Measurements from ENCODE around the gene DCAF8.
"Not testable (repeated sequence)": the region's sequence is repeated elsewhere in the genome, so short reads cannot be mapped to it uniquely, and the experiment has no call there.

The DCAF8 gene

DNA sequence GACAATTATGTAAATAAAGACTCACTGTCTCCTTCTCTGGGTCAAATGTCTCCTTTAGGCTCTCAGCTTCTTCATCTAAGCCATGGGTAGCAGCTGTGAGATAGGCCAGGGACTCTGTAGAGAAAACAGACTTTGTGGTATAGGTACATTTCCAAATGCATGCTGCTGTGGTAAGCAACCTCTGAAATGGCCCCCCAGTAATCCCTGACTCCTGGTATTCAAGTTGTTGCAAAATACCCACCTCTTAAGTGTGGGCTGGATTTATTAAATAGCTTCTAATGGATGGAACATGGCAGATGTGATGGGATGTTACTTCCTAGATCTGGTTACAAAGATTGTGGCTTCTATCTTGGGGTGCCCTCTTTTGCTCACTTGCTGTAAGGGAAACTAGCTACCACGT is 33.7 kb upstream of the DCAF8 start:
- TF ChIP-seq, protein P1, sequence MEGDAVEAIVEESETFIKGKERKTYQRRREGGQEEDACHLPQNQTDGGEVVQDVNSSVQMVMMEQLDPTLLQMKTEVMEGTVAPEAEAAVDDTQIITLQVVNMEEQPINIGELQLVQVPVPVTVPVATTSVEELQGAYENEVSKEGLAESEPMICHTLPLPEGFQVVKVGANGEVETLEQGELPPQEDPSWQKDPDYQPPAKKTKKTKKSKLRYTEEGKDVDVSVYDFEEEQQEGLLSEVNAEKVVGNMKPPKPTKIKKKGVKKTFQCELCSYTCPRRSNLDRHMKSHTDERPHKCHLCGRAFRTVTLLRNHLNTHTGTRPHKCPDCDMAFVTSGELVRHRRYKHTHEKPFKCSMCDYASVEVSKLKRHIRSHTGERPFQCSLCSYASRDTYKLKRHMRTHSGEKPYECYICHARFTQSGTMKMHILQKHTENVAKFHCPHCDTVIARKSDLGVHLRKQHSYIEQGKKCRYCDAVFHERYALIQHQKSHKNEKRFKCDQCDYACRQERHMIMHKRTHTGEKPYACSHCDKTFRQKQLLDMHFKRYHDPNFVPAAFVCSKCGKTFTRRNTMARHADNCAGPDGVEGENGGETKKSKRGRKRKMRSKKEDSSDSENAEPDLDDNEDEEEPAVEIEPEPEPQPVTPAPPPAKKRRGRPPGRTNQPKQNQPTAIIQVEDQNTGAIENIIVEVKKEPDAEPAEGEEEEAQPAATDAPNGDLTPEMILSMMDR (IDR thresholded peaks at IDR 0.05; ENCODE audit: extremely low read depth, insufficient read depth, missing control alignments) = no peak
- no peak for DNase-seq (ENCODE audit: low spot score)
- in situ Hi-C loops (cut with MboI; ENCODE audit: low pct_unique_long_range_greater_than_20kb, low sequenced_read_pairs, unreplicated experiment) = loop anchor here (10.0 kb wide), 1 partner anchor 101 kb away; the partner anchor contains the start of gene CASQ1

DNA sequence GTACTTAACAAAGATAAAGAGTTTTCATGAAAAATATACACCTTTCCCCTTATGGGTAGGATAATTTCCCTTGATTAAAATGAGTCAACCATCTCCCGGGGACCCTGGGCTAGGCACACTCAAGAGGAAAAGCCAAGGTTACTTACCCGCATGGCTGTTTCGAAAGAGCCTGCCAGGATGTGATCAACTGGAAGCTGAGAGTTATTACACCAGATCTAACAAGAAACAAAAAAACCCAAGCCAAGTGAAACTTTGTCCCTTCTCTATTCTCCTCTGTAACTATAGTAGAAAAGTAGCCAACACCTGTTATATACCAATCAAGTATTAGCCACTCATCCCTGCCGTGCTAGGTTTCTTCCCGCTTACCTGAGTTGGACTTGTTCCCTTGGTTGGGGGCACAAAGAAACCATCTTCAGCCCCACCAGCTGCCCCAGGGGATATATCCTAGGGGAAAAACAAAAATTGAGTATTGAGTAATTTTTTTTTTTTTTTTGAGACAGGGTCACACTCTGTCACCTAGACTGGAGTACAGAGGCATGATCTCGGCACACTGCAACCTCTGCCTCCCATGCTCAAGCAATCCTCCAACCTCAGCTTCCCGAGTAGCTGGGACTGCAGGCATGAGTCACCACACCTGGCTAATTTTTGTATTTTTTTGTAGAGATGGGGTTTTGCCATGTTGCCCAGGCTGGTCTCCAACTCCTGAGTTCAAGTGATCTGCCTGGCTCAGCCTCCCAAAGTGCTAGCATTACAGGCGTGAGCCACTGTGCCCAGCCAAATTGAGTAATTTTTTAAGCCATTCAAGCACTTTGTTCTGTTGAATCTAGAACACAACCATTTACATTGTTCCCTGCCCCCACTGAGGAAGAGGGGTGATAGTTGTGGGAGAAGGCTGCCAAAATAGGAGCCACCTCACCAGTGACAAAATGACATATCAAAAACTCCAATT is 30.9 kb upstream of the DCAF8 start:
- TF ChIP-seq, protein P1 (IDR thresholded peaks at IDR 0.05; ENCODE audit: extremely low read depth, insufficient read depth, missing control alignments) = no peak
- in situ Hi-C loops (cut with MboI; ENCODE audit: low pct_unique_long_range_greater_than_20kb, low sequenced_read_pairs, unreplicated experiment) = loop anchor here (10.0 kb wide), 1 partner anchor 98 kb away; the partner anchor contains the start of gene CASQ1
- DNase-seq (ENCODE audit: low spot score) = no peak

DNA sequence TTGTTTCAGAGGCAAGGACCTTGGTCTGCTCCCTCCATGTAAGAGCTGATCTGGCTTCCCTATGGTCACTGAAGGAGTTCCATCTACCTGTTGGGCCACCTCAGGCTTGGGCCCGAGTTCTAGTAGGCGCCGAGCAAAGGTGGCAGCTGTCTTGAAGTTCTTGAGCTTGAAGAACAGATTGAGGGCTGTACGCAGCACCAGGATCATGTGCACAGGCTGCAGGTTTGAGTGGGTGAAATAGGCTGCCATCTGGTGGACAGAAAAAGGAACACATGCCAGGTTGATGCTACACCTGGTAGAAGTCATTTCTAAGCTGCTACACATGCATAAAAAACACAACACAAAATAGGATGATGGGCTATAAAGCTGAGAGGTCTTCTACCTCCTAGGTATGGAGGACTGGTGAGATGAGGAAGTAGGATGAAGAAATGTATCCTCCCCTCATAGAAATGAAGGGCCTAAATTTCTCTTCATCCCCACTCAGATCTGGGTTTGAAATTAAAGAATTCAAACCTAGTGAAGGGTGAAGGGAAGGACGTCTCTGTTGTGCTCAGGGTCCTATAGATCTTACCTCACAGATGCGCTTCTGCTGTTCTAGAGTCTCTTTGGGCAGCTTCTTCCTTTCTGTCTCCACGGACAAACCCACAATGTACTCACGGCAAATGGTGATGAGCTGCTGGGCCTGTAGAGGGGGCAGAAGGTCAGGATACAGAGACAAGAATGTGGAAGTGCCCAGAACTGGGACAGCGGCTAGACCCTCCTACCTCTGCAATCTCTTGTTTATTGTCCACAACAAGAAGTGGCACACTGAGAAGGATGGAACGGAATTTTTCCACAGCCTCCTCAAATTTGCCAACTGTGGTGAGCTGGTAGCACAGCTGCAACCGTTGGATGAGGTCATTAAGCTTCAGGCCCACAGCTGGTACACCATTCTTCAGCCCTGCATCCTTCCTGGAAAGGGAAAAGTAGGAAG is 29.2 kb upstream of the DCAF8 start:
- peak; percentile 57 for DNase-seq (ENCODE audit: low spot score)
- in situ Hi-C loops (cut with MboI; ENCODE audit: low pct_unique_long_range_greater_than_20kb, low sequenced_read_pairs, unreplicated experiment) = loop anchor here (10.0 kb wide), 1 partner anchor 97 kb away; the partner anchor contains the start of gene CASQ1

DNA sequence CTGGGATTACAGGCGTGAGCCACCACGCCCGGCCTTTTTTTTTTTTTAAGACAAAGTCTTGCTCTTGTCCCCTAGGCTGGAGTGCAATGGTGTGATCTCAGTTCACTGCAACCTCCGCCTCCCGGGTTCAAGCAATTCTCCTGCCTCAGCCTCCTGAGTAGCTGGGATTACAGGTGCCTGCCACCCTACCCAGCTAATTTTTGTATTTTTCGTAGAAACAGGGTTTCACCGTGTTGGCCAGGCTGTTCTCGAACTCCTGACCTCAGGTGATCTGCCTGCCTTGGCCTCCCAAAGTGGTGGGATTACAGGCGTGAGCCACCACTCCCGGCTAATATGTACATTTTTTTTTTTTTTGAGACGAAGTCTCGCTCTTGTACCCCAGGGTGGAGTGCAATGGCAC is 25.4 kb upstream of the DCAF8 start:
- in situ Hi-C loops (cut with MboI; ENCODE audit: low pct_unique_long_range_greater_than_20kb, low sequenced_read_pairs, unreplicated experiment); DNase-seq (ENCODE audit: low spot score): not testable (repeated sequence)

More for the DNA sequence above, 29.2 kb upstream of the DCAF8 start:
- TF ChIP-seq, protein P1 (IDR thresholded peaks at IDR 0.05; ENCODE audit: extremely low read depth, insufficient read depth, missing control alignments) = peak; percentile 70

DNA sequence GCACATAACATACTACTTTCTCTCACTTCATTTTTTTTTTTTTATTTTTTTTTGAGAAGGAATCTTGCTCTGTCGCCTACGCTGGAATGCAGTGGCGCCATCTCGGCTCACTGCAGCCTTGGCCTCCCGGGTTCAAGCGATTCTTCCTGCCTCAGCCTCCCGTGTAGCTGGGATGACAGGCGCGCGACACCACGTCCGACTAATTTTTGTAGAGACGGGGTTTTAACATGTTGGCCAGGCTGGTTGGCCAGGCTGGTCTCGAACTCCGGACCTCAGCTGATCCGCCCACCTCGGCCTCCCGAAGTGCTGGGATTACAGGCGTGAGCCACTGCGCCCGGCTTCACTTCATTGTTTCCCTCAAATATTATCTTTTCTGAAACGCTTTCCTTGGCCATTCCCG is 23.2 kb upstream of the DCAF8 start:
- in situ Hi-C loops (cut with MboI; ENCODE audit: low pct_unique_long_range_greater_than_20kb, low sequenced_read_pairs, unreplicated experiment) = no loop called here
- TF ChIP-seq, protein P1 (IDR thresholded peaks at IDR 0.05; ENCODE audit: extremely low read depth, insufficient read depth, missing control alignments) = no peak
- DNase-seq (ENCODE audit: low spot score) = no peak

DNA sequence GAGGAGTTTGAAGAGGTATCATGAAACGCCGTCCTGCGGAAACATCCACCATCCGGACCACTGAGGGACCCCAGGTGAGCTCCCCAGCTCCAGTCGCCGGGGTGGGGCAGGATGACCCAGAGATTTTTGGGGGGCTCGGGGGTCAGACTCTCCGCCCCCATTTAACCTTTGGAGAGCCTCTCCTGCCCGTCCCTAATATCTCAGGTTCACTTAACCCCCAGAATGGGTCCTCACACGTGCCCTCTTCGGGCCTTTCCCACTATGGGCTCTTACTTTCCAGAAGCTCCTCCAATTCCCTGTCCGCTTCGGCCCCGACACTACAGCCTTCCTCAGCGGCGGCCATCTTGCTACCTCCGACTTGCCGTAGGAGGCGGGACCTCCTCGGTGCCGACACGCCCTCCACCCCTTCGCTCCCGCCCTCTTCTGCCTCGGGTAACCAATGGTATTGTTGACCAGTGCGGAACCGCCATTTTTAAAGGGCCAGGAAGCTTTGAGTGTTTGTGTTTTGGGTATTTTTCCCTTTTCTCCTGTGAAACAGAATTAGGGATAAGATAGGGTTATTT is 22.5 kb upstream of the DCAF8 start, which contains the start of gene PEX19:
Gene PEX19, minus strand, starts transcription at position 352 of the 563 bp plus-strand sequence. Its CDS starts 9 bp downstream, at position 343.
- DNase-seq (ENCODE audit: low spot score) = peak; percentile 92
- TF ChIP-seq, protein P1 (IDR thresholded peaks at IDR 0.05; ENCODE audit: extremely low read depth, insufficient read depth, missing control alignments) = no peak

More for the DNA sequence above, 22.5 kb upstream of the DCAF8 start, which contains the start of gene PEX19:
- in situ Hi-C loops (cut with MboI; ENCODE audit: low pct_unique_long_range_greater_than_20kb, low sequenced_read_pairs, unreplicated experiment) = no loop called here

All from GM13977 (cell line).